DMS 273 treated with DMSO at 0.1 percent for 48 hours (cell line): ENCODE results near the gene SCFD2.
"Not testable (repeated sequence)": the region's sequence is repeated elsewhere in the genome, so short reads cannot be mapped to it uniquely, and the experiment has no call there.

Source experiments
- DNase-seq: peaks from one replicate; lab custom pipeline; 2025; lab: John Stamatoyannopoulos, UW

The SCFD2 gene

DNA sequence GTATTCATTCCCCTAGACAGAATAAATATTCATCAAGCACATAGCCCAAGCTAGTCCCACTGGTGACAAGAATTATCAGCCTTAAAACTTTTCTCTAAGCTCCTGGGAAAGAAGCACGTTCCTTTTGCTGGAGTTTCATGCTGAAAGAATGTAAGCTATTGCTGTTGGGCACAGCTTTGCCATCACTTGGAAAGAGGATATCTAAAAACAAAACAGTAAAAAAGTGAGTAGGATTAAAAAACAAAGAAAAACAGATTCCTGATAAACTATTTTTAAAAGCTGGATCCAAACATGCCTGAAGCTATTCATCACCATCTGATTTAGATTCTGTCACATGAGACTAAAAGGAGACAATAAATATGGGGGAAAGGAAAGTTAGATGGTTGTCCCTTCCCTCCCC lies 176.8 kb downstream of the SCFD2 start:
- DNase-seq, result no peak

- DNase-seq, result no peak
Observed at GRCh38 chr4:53186714-53187358, 179.0 kb downstream of the SCFD2 start.

DNA sequence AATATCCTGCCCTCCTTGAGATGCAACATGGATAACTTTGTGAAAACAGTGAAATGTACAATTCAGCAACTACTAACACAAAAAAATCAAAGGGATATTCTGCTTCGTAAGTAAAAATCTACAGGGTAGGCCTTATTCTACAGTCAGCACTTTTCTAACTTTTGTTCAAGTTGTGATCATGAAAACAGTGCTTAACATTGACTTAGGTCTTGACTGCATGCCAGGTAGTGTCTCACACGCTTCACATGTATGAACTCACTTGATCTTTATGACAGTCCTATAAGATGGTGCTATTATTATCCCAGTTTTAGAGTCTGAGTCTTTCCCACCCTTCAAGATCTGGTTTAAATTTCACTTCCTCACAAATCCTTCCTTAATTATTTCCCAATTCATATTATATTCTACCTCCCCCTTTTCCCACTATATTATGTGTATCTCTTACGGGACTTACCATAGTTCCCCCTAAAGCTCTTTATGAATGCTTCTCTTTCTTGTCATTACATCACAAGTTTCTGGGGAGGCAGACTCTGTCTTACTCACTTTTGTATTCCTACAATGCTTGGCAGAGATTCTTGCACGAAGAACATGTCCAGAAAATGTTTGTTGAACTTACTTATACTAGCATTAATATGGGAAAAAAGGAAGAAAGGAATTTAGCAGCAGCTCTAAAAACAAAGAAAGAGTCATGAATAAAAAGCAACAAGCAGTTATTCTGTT lies 179.8 kb downstream of the SCFD2 start:
- no peak for DNase-seq

DNA sequence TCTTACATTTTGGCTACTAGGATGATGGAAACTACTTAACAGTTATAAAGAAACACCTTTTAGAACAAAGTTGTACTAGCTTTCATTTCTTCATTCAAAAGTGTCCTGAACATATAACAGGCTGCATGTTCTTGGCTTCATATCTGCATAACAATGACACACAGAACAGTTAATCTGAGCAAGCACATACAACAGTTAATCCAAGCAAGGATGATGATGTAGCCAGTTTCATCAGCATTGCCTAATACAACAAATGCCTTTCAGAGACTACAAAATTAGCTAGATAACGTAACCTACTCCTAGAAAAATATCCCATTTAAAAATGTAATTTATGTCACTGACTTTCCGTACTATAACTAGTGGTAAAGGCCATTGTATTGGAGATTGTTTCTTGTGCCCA lies 182.1 kb downstream of the SCFD2 start:
- DNase-seq, result no peak

DNA sequence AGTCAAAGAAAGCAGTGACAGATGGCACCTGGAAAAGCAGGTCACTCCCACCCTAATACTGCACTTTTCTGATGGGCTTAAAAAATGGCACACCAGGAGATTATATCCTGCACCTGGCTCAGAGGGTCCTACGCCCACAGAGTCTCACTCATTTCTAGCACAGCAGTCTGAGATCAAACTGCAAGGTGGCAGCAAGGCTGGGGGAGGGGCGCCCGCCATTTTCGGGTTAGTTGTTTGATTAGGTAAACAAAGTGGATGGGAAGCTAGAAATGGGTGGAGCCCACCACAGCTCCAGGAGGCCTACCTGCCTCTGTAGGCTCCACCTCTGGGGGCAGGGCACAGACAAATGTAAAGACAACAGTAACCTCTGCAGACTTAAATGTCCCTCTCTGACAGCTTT lies 188.1 kb downstream of the SCFD2 start:
- not testable (repeated sequence) for DNase-seq

GRCh38 chr4:53175640-53176039 lies 190.2 kb downstream of the SCFD2 start:
- no peak for DNase-seq

DNA sequence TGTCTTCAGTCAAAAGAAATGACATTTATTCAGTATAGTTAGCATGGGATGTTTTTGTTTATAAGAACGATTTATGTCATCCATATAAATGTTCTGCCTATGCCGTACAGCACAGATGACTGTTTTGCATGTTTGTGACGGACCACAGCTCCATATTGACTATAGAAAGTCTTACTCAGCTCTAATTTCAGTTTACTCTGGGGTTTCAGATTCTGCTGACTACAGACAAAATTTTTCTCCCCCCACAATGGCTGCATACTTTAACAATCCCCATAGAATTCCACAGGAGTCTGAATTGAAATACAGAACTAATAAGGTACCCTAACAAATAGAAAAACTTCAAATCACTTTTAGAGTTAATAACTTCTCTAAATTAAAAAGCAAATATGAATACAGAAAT lies 191.0 kb downstream of the SCFD2 start:
- no peak for DNase-seq

DNA sequence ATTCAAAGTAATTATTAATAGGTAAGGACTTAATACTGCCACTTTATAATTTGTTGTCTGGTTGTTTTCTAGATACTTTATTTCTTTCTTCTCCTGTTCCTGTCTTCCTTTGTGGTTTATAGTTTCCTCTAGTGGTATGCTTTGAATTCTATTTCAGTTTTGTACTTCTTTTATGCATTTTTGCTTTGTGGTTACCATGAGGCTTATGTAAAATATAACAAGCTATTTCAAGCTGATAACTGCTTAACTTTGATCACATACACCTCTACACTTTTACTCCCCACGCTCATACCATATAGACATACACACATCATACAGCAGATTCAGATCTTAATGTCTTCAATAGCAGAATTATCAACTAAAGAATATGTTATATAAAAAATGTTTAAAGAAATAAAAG lies 192.3 kb downstream of the SCFD2 start:
- DNase-seq, result no peak

DNA sequence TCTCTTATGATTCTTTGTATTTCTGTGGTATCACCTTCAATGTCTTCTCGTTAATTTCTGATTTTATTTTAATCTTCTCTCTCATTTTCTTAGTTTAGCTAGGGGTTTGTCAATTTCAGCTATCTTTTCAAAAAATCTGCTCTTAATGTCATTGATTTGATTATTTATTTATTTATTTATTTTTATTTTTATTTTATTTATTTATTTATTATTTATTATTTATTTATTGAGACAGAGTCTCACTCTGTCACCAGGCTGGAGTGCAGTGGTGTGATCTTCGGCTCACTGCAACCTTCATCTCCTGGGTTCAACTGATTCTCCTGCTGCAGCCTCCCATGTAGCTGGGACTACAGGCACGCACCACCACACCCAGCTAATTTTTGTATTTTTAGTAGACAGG lies 194.1 kb downstream of the SCFD2 start:
- DNase-seq, result no peak

DNA sequence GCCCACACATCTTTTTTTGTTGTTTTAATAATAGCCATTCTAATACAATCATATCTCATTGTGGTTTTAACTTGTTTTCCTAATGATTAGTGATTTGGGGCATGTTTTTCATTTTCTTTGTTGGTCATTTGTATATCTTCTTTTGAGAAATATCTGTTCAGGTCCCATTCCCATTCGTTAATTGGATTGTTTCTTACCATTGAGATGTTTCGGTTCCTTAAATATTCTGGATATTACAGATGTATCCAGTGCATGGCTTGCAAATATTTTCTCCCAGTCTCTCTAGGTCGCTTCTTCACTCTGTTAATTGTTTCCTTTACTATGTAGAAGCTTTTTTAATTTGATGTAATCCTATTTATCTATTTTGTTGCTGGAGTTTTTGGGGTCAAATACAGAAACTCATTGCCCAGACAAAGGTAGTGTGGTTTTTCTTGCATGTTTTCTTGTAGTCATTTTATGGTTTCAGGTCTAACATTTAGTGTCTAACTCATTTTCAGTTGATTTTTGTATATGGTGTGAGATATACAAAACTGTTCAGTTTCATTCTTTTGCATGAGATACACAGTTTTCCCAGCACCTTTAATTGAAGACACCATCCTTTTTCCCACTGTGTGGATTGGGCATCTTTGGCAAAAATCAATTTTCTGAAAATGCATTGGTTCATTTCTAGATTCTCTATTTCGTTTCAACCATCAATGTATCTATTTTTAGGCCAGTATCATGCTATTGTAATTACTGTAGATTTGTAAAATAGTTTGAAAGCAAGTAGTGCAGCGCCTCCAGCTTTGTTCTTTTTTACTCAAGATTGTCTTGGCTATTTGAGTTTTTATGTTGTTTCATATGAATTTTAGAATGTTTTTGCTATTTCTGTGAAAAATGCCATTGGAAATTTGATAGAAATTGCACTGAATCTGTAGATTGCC lies 195.9 kb downstream of the SCFD2 start:
- DNase-seq, result no peak

GRCh38 chr4:53168228-53168627 lies 197.6 kb downstream of the SCFD2 start:
- DNase-seq, result no peak

DNA sequence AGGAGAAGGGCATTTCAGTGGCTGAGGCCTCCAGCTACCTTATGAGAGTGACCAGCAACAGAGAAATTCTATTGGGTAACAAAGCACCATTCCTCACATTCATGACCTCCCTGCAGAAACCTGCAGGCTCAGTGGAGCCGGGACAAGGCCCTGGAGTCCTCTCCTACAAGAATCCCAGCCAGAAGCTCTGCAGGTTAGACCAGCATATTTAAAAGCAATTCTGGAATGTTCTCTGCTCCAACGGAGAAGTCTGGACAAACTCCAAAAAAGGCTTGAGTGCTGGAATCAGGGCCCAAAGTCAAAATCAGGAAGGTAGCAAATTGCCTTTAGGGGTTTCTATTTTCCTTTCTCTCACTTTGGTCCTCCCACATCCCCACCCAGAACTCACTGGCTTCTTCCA lies 202.9 kb downstream of the SCFD2 start:
- DNase-seq, result no peak

GRCh38 chr4:53161787-53162433 lies 204.0 kb downstream of the SCFD2 start:
- no peak for DNase-seq

DNA sequence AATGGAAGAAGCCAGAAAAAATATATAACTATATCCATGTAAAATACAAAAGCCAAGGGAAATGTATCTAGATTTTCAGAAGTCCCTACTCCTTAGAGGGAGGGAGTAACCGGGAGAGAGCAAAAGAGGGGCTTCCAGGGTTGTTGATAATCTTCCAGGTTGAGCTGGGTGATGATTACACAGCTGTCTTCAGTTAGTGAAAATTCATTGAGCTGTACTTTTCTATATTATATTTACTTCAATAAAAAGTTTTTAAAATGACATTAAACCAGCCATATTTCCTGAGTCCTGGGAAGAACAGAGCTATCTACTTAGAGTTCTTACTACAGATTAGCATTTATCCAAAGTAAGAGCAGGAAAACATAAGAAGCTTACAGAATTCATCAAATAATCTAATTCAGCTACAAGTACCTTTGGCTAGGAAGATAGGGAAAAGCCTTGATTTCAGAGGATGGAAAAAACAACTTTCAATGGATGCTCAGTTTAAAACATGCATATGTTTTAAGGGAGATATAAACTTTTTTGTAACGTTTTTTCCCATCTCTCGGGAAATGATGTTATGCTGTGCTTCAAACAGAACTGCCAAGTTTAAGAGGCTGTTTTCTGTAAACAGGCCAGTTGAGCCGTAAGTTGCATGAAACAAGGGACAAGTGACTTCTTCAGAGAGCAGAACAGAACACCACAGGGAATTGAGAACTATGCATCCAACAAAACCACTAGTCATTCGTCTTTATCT lies 204.6 kb downstream of the SCFD2 start:
- DNase-seq, result no peak

DNA sequence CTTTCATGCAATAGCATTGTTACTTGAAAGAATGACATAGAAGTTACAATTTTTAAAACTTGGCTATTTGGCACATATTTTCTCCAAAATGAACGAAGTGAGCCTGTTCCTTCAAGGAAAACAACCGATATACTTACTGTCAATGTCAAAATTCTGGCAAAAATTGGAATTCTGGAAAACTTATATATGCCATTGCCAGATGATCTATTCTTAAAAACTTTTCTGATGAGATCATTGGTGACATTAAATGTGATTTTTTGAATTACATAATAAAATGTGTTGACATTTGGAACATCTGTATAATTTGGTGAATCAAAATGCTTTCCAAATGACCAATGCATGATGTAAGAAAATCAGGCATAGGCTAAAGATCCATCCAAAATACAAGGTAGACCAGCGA lies 209.0 kb downstream of the SCFD2 start:
- no peak for DNase-seq

DNA sequence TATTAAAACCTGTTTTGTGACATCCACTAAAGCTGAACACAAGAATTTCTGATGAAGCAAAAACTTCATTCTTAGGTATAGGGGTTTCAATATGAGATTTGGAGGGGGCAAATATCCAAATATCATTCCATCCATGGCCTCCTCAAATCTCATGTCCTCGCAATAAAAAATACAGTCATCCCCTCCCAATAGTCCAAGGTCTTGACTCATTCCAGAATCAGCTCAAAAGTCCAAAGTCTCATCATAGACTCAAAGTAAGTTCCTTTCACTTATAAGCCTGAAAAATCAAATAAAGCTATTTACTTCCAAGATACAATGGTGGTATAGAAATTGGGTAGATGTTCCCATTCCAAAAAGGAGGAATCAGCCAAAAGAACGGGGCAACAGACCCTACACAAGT lies 213.4 kb downstream of the SCFD2 start:
- no peak for DNase-seq

DNA sequence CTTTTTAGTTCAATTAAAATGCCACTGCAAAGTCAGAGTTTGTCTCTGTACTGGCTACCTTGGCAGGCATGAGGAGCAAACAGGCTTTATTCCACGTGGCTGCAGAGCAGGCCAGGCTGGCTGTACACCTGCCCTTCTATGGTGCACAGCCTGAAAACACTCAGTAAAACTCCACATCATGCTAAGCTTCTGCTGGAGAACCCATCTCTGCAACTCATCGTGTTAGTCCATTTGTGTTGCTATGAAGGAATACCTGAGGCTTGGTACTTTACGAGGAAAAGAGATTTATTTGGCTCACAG lies 214.4 kb downstream of the SCFD2 start:
- DNase-seq, result no peak

DNA sequence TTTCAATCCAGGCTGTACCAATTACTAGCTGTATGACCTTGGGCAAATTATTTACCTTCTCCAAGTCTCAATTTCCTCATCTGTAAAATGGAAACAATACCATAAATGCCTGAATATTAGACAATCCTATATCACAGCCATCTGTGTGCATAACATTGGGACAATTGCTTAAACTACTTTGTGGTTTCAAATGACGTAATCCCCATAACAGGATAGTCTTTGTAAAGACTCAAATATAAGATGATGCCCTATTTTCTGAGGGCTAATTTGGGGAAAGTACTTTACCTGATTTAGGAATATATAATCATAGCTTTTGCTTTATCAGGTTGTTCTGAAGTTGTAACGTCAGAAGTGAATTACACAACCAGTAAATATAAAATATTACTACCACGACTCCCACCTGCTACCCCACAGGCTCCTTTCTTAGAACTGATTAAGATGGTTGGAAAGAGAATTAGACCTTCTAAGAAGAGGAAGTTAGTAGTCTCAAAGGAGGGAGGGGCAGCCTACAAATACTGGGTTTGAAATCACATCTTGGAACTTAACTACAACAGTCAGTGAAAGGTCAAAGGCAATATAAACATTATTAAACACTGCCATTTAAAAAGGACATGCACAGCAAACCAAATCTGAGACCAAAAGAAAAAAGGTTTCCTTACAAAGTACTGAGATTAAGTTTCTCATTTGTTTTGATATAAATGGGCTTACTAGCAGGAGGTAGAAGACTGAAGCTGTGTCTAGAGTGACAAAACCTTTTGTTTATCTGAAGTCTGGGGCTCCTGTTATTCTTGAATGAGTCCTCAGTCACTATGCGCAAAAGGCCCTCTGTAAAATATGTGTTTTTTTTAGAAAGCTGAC lies 215.0 kb downstream of the SCFD2 start:
- DNase-seq, result no peak

- no peak for DNase-seq
Observed at GRCh38 chr4:53147711-53148110, 218.2 kb downstream of the SCFD2 start.

- DNase-seq, result no peak
Observed at GRCh38 chr4:53147197-53147596, 218.7 kb downstream of the SCFD2 start.

GRCh38 chr4:53141308-53141707 lies 224.6 kb downstream of the SCFD2 start:
- DNase-seq, result no peak
